Fibroblast of villous mesenchyme (primary cell): Measurements from ENCODE around the gene SOX15. TPM values are rescaled to one million over a fixed set of nuclear protein-coding genes. Genes with fewer than 3 reads are reported as not detected.
A peak's percentile ranks its signal among the peaks of the same experiment; 100 is the strongest.

ENCODE experiments used
- DNase-seq: peaks from one replicate; pipeline ENCODE4 v3.0.0-alpha.2; 2010; ENCODE audit warnings: low read depth
- H3K4me3 ChIP-seq: 2 replicates; pipeline ENCODE4 v1.5.1; 2011; ENCODE audit warnings: low read depth, mild to moderate bottlenecking, low read length
- CTCF ChIP-seq: IDR thresholded peaks from 2 replicates; pipeline ENCODE4 v1.5.1; 2012; ENCODE audit warnings: low read depth, mild to moderate bottlenecking, low read length; ENCODE audit not compliant: insufficient read depth
- total RNA-seq: library from RNA; depleted of rRNA; stranded (reverse); fragments of >200 nt; gene quantifications from 2 replicates; pipeline ENCODE4 v1.2.3, GENCODE V29; 2012

Gene SOX15
- total RNA-seq, 1 donor = under 0.01 TPM

- DNase-seq = no peak
- no peak overlapping the region for H3K4me3 ChIP-seq
- TF ChIP-seq CTCF = no peak
These were observed 33.3 kb downstream of the SOX15 start for GRCh38 chr17:7556627-7557026.

GRCh38 chr17:7555320-7555948 lies 34.5 kb downstream of the SOX15 start:
- peak; percentile 19 for TF ChIP-seq CTCF
- H3K4me3 ChIP-seq = no peak overlapping the region
- no peak for DNase-seq

GRCh38 chr17:7553356-7553755 lies 36.5 kb downstream of the SOX15 start:
- no peak for TF ChIP-seq CTCF
- DNase-seq = no peak
- H3K4me3 ChIP-seq = no peak overlapping the region

- no peak for DNase-seq
- H3K4me3 ChIP-seq = no peak overlapping the region
- no peak for TF ChIP-seq CTCF
These were observed 37.3 kb downstream of the SOX15 start for GRCh38 chr17:7552621-7553051.

- DNase-seq = no peak
- no peak overlapping the region for H3K4me3 ChIP-seq
- TF ChIP-seq CTCF = no peak
These were observed 38.5 kb downstream of the SOX15 start for GRCh38 chr17:7551396-7551795.

GRCh38 chr17:7550344-7550743 lies 39.5 kb downstream of the SOX15 start:
- DNase-seq = no peak
- no peak for TF ChIP-seq CTCF
- no peak overlapping the region for H3K4me3 ChIP-seq
